Fibroblast of lung (primary cell): Measurements from ENCODE around the gene ST8SIA4. TPM values are rescaled to one million over a fixed set of nuclear protein-coding genes. Genes with fewer than 3 reads are reported as not detected.
A peak's percentile ranks its signal among the peaks of the same experiment; 100 is the strongest.

Experiments
- DNase-seq, 2 donors: peaks; one replicate each; pipeline versions ENCODE4 v3.0.0 to v3.0.0-alpha.2; 2010; ENCODE audit warnings: low read depth in 2 of 2
- H2AFZ ChIP-seq: 2 replicates; pipeline ENCODE4 v1.5.1; 2012; ENCODE audit warnings: low read length, control low read depth, inconsistent platforms
- H3K27ac ChIP-seq: 2 replicates; pipeline ENCODE4 v1.5.1; 2011; ENCODE audit warnings: low read length, control low read depth; ENCODE audit not compliant: insufficient read depth
- H3K27me3 ChIP-seq: 2 replicates; pipeline ENCODE4 v1.5.1; 2011; ENCODE audit warnings: mild to moderate bottlenecking, low read length; ENCODE audit not compliant: control insufficient read depth, insufficient read depth
- H3K36me3 ChIP-seq: 2 replicates; pipeline ENCODE4 v1.5.1; 2011; ENCODE audit warnings: low read length; ENCODE audit not compliant: control insufficient read depth, insufficient read depth
- H3K4me1 ChIP-seq: 2 replicates; pipeline ENCODE4 v1.5.1; 2011; ENCODE audit warnings: low read length; ENCODE audit not compliant: control insufficient read depth, insufficient read depth; ENCODE audit errors: extremely low read depth
- H3K4me2 ChIP-seq: 2 replicates; pipeline ENCODE4 v1.5.1; 2011; ENCODE audit warnings: low read length, control low read depth; ENCODE audit not compliant: insufficient read depth; ENCODE audit errors: extremely low read depth
- H3K4me3 ChIP-seq, 4 experiments: fragments of 200-600 bp in 1 of 4; sonication (generic) in 1 of 4; replicated peaks in 1 of 4; 2 replicates each; pipeline ENCODE4 v1.5.1; 2011 to 2016; ENCODE audit warnings: low read length in 4 of 4, low read depth in 3 of 4, mild to moderate bottlenecking in 3 of 4, control low read depth in 2 of 4, inconsistent platforms in 1 of 4, mixed read lengths in 1 of 4; ENCODE audit not compliant: insufficient read depth in 1 of 4; ENCODE audit errors: control extremely low read depth in 1 of 4
- H3K79me2 ChIP-seq: 2 replicates; pipeline ENCODE4 v1.5.1; 2012; ENCODE audit warnings: mild to moderate bottlenecking, low read length, inconsistent platforms; ENCODE audit not compliant: control insufficient read depth, insufficient read depth
- H3K9ac ChIP-seq: 2 replicates; pipeline ENCODE4 v1.5.1; 2011; ENCODE audit warnings: mild to moderate bottlenecking, low read length, control low read depth; ENCODE audit not compliant: insufficient read depth
- H3K9me3 ChIP-seq: 2 replicates; pipeline ENCODE4 v1.5.1; 2012; ENCODE audit warnings: low read depth, low read length; ENCODE audit not compliant: control insufficient read depth, insufficient read depth
- H4K20me1 ChIP-seq: 2 replicates; pipeline ENCODE4 v1.5.1; 2011; ENCODE audit warnings: low read length; ENCODE audit not compliant: control insufficient read depth, insufficient read depth; ENCODE audit errors: extremely low read depth
- EZH2 ChIP-seq: IDR thresholded peaks from 2 replicates; pipeline ENCODE4 v1.5.1; 2012; ENCODE audit warnings: low read length, control low read depth, mild to moderate bottlenecking; ENCODE audit errors: missing control alignments
- polyA plus RNA-seq, 2 donors: library from polyadenylated mRNA; depleted of rRNA in 1 of 2; stranded (reverse) in 1 of 2; unstranded in 1 of 2; fragments of >200 nt; gene quantifications; 2 replicates each; pipeline ENCODE4 v1.2.1, GENCODE V29; 2011 to 2012; ENCODE audit warnings: missing spikeins in 1 of 2
- total RNA-seq: library from RNA; depleted of rRNA; stranded (reverse); fragments of >200 nt; gene quantifications from 2 replicates; pipeline ENCODE4 v1.2.1, GENCODE V29; 2014
- TF ChIP-seq, protein P1 (sequence below), 2 donors: IDR thresholded peaks in 1 of 2; conservative IDR thresholded peaks in 1 of 2; 1 replicate in 1 of 2; 2 replicates in 1 of 2; pipeline ENCODE4 v1.5.1; 2011 to 2012; ENCODE audit warnings: low read length in 2 of 2, control low read depth in 1 of 2, inconsistent platforms in 1 of 2, low read depth in 1 of 2, mild to moderate bottlenecking in 1 of 2

Gene ST8SIA4
- total and polyA plus RNA-seq, 2 donors (not counting 1 experiment from before 2014, with no cell fraction given): 0.02 to 0.33 TPM

- Histone ChIP-seq H2AFZ (no peak overlapping the region), H3K4me1 (no peaks in the 10 kb centered on the region), H3K27ac (no peak overlapping the region), H4K20me1 (no peaks in the 10 kb centered on the region), H3K4me2 (no peak overlapping the region), H3K9ac (no peak overlapping the region), H3K27me3 (peaks cover 4% of the 10 kb centered on the region), H3K9me3 (no peaks in the 10 kb centered on the region), H3K36me3 (no peaks in the 10 kb centered on the region), H3K79me2 (no peaks in the 10 kb centered on the region), H3K4me3 (no peak overlapping the region)
- no peak for DNase-seq
- TF ChIP-seq, protein P1, sequence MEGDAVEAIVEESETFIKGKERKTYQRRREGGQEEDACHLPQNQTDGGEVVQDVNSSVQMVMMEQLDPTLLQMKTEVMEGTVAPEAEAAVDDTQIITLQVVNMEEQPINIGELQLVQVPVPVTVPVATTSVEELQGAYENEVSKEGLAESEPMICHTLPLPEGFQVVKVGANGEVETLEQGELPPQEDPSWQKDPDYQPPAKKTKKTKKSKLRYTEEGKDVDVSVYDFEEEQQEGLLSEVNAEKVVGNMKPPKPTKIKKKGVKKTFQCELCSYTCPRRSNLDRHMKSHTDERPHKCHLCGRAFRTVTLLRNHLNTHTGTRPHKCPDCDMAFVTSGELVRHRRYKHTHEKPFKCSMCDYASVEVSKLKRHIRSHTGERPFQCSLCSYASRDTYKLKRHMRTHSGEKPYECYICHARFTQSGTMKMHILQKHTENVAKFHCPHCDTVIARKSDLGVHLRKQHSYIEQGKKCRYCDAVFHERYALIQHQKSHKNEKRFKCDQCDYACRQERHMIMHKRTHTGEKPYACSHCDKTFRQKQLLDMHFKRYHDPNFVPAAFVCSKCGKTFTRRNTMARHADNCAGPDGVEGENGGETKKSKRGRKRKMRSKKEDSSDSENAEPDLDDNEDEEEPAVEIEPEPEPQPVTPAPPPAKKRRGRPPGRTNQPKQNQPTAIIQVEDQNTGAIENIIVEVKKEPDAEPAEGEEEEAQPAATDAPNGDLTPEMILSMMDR (conservative IDR thresholded peaks at IDR 0.05 in 1 of 2, IDR thresholded peaks at IDR 0.05 in 1 of 2; ENCODE audit: low read depth in 1 of 2, low read length in 2 of 2): no peak
- TF ChIP-seq EZH2: no peak
These were observed 6.0 kb upstream of the ST8SIA4 start for GRCh38 chr5:100909034-100909433.

GRCh38 chr5:100905259-100905914, 2.3 kb upstream of the ST8SIA4 start:
- Histone ChIP-seq H3K9ac (no peak overlapping the region), H3K27me3 (peaks cover 9% of the 10 kb centered on the region), H3K27ac (no peak overlapping the region), H4K20me1 (no peaks in the 10 kb centered on the region), H3K79me2 (no peaks in the 10 kb centered on the region), H3K4me2 (no peak overlapping the region), H3K9me3 (no peaks in the 10 kb centered on the region), H2AFZ (no peak overlapping the region), H3K36me3 (no peaks in the 10 kb centered on the region), H3K4me3 (no peak overlapping the region), H3K4me1 (no peaks in the 10 kb centered on the region)
- TF ChIP-seq, protein P1 (conservative IDR thresholded peaks at IDR 0.05 in 1 of 2, IDR thresholded peaks at IDR 0.05 in 1 of 2; ENCODE audit: low read depth in 1 of 2, low read length in 2 of 2): no peak
- TF ChIP-seq EZH2: no peak
- no peak for DNase-seq

- H3K27ac ChIP-seq: no peak overlapping the region
- peaks cover 9% of the 10 kb centered on the region for H3K27me3 ChIP-seq
- no peaks in the 10 kb centered on the region for H3K36me3 ChIP-seq
- H4K20me1 ChIP-seq: no peaks in the 10 kb centered on the region
- no peaks in the 10 kb centered on the region for H3K79me2 ChIP-seq
- no peaks in the 10 kb centered on the region for H3K9me3 ChIP-seq
- H3K4me3 ChIP-seq: peak overlapping the region in 1 of 4 experiments; percentile 81
- H3K4me2 ChIP-seq: no peak overlapping the region
- no peaks in the 10 kb centered on the region for H3K4me1 ChIP-seq
- no peak for DNase-seq
- H2AFZ ChIP-seq: peak overlapping the region; percentile 13
- TF ChIP-seq, protein P1 (conservative IDR thresholded peaks at IDR 0.05 in 1 of 2, IDR thresholded peaks at IDR 0.05 in 1 of 2; ENCODE audit: low read depth in 1 of 2, low read length in 2 of 2): no peak
- no peak for TF ChIP-seq EZH2
- H3K9ac ChIP-seq: no peak overlapping the region
These were observed 1.3 kb upstream of the ST8SIA4 start for GRCh38 chr5:100904259-100904861.
